H1 (cell line): ENCODE data around the gene CD46. TPM values are rescaled to one million over a fixed set of nuclear protein-coding genes. Genes with fewer than 3 reads are reported as not detected.

Experiments
- ASH2L ChIP-seq: fragments of 200-600, 300-600 bp; sonication (generic); IDR thresholded peaks from one replicate; pipeline ENCODE4 v1.7.1; 2017; ENCODE audit warnings: low read length
- BACH1 ChIP-seq: IDR thresholded peaks from 2 replicates; pipeline ENCODE4 v1.6.1; 2012; ENCODE audit warnings: low read length, improper control_type of control experiment
- BCL11A ChIP-seq, 2 experiments: IDR thresholded peaks; one replicate each; pipeline ENCODE4 v1.6.1; 2011; ENCODE audit warnings: low read depth in 2 of 2, low read length in 2 of 2, mild to moderate bottlenecking in 2 of 2
- CEBPB ChIP-seq: IDR thresholded peaks from 2 replicates; pipeline ENCODE4 v1.6.1; 2012; ENCODE audit warnings: low read depth, low read length
- CREB1 ChIP-seq: IDR thresholded peaks from 2 replicates; pipeline ENCODE4 v1.6.1; 2012; ENCODE audit warnings: inconsistent platforms
- CTCF ChIP-seq, 3 experiments: IDR thresholded peaks; 1 replicate in 2 of 3; 2 replicates in 1 of 3; pipeline versions ENCODE4 v1.5.1 to v1.6.1; 2011; ENCODE audit warnings: low read length in 3 of 3, mild to moderate bottlenecking in 3 of 3, inconsistent platforms in 2 of 3, low read depth in 1 of 3, moderate library complexity in 1 of 3; ENCODE audit not compliant: insufficient read depth in 1 of 3; ENCODE audit errors: control extremely low read depth in 1 of 3
- E2F6 ChIP-seq: IDR thresholded peaks from 2 replicates; pipeline ENCODE4 v1.6.1; 2012; ENCODE audit warnings: inconsistent platforms
- EP300 ChIP-seq, 2 experiments: IDR thresholded peaks; 1 replicate in 1 of 2; 2 replicates in 1 of 2; pipeline ENCODE4 v1.6.1; 2011 to 2012; ENCODE audit warnings: low read depth in 2 of 2, low read length in 2 of 2, mild to moderate bottlenecking in 2 of 2, borderline replicate concordance in 1 of 2, inconsistent platforms in 1 of 2, moderate library complexity in 1 of 2
- EZH2 ChIP-seq: fragments of 200-600 bp; sonication (generic); IDR thresholded peaks from 2 replicates; pipeline ENCODE4 v1.7.1; 2012; ENCODE audit warnings: low read depth, mild to moderate bottlenecking, moderate library complexity, low read length, inconsistent platforms; ENCODE audit not compliant: severe bottlenecking
- FOSL1 ChIP-seq: IDR thresholded peaks from 2 replicates; pipeline ENCODE4 v1.6.1; 2011; ENCODE audit warnings: mild to moderate bottlenecking, low read depth, low read length, moderate library complexity; ENCODE audit not compliant: insufficient read depth
- HDAC6 ChIP-seq: IDR thresholded peaks from one replicate; pipeline ENCODE4 v1.7.1; 2012; ENCODE audit warnings: low read depth, mild to moderate bottlenecking, inconsistent platforms, low read length, moderate library complexity
- JUN ChIP-seq: IDR thresholded peaks from 2 replicates; pipeline ENCODE4 v1.6.1; 2011; ENCODE audit warnings: low read depth, mild to moderate bottlenecking, improper control_type of control experiment, low read length
- POLR2A ChIP-seq, 2 experiments: IDR thresholded peaks; 1 replicate in 1 of 2; 2 replicates in 1 of 2; pipeline ENCODE4 v1.6.1; 2011; ENCODE audit warnings: low read depth in 2 of 2, low read length in 2 of 2, mild to moderate bottlenecking in 2 of 2; ENCODE audit errors: control extremely low read depth in 1 of 2
- SIN3A ChIP-seq, 2 experiments: IDR thresholded peaks in 1 of 2; conservative IDR thresholded peaks in 1 of 2; 2 replicates each; pipeline ENCODE4 v1.6.1; 2011 to 2012; ENCODE audit warnings: low read length in 2 of 2, improper control_type of control experiment in 1 of 2, low read depth in 1 of 2, mild to moderate bottlenecking in 1 of 2
- SIX5 ChIP-seq: IDR thresholded peaks from 2 replicates; pipeline ENCODE4 v1.6.1; 2011; ENCODE audit warnings: mild to moderate bottlenecking, low read depth, low read length
- SP1 ChIP-seq: IDR thresholded peaks from 2 replicates; pipeline ENCODE4 v1.6.1; 2011; ENCODE audit warnings: low read depth, low read length
- SUZ12 ChIP-seq: fragments of 200-600 bp; sonication (generic); IDR thresholded peaks from 2 replicates; pipeline ENCODE4 v1.6.1; 2012; ENCODE audit warnings: mild to moderate bottlenecking, inconsistent platforms, low read length, moderate library complexity, mixed read lengths
- TAF7 ChIP-seq: optimal IDR thresholded peaks from 2 replicates; pipeline ENCODE3; 2011; ENCODE audit warnings: low read depth, mild to moderate bottlenecking, inconsistent platforms, low read length, moderate library complexity, borderline replicate concordance
- TBP ChIP-seq: IDR thresholded peaks from 2 replicates; pipeline ENCODE4 v1.6.1; 2011; ENCODE audit warnings: low read depth, low read length, improper control_type of control experiment
- USF2 ChIP-seq: IDR thresholded peaks from 2 replicates; pipeline ENCODE4 v1.6.1; 2011; ENCODE audit warnings: low read length, improper control_type of control experiment
- ZNF274 ChIP-seq: IDR thresholded peaks from 2 replicates; pipeline ENCODE4 v1.7.0; 2012; ENCODE audit warnings: low read length, borderline replicate concordance; ENCODE audit errors: extremely low read depth
- polyA plus RNA-seq, 7 experiments: library from polyadenylated mRNA; depleted of rRNA in 3 of 7; stranded (reverse) in 5 of 7; unstranded in 2 of 7; fragments of >200 nt in 5 of 7; fragments of 200-250 nt in 2 of 7; gene quantifications; 1 replicate in 5 of 7; 2 replicates in 1 of 7; 4 replicates in 1 of 7; pipeline versions ENCODE4 v1.2.1 to v1.2.3, GENCODE V29; 2011 to 2013; ENCODE audit warnings: missing spikeins in 2 of 7, mixed read lengths in 2 of 7
- total RNA-seq: library from RNA; stranded (reverse); fragmentation: NEBNext Ultra II Directional; extraction: Animal tissue kit (Norgen Biotek cat#: 25700); gene quantifications from 2 replicates; pipeline ENCODE4 v1.2.1, GENCODE V29; 2021

Gene CD46
- total and polyA plus RNA-seq, 2 of the 8 experiments (the other 6 are each of a cell fraction or from before 2014, with no cell fraction given) = 60.9 to 113 TPM

DNA sequence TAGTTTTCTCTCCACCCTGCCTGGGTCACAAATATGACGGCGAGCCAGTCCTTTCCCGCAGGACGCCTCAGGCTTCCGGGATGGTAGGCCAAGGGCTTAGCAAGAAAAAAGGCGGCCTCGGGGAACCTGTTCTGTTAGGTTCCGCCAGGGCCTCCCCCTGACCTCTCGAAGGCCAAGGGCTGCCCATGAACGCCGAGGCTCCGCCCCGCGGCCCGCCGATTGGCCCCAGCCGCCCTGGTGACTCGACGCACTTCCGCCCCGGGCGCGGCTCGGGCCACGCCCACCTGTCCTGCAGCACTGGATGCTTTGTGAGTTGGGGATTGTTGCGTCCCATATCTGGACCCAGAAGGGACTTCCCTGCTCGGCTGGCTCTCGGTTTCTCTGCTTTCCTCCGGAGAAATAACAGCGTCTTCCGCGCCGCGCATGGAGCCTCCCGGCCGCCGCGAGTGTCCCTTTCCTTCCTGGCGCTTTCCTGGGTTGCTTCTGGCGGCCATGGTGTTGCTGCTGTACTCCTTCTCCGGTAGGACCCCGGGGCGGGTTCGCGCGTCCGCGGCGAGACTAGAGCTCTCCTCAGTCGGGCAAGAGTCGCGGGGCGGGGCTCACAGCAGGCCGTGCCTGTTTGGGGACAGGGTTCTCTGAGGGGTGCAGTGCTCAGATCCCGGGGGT, at the start of gene CD46 (continued):
- TF ChIP-seq SIN3A (conservative IDR thresholded peaks at IDR 0.05 in 1 of 2, IDR thresholded peaks at IDR 0.05 in 1 of 2; ENCODE audit: low read depth in 1 of 2, low read length in 2 of 2) (peak in 1 of 2 experiments; percentile 85; a peak in 3 of 4 replicates), POLR2A (IDR thresholded peaks at IDR 0.05; ENCODE audit: control extremely low read depth in 1 of 2, low read depth in 2 of 2, low read length in 2 of 2) (peak; percentile 61 to 68), SIX5 (no peak), BCL11A (IDR thresholded peaks at IDR 0.05; ENCODE audit: low read depth in 2 of 2, low read length in 2 of 2) (no peak), TAF7 (no peak), E2F6 (peak; percentile 80), TBP (0 out of 2 replicates have a peak, but pooled peaks have one; percentile 63), USF2 (peak; percentile 85), FOSL1 (no peak), JUN (no peak), HDAC6 (no peak), ZNF274 (no peak), SUZ12 (no peak), CTCF (IDR thresholded peaks at IDR 0.05; ENCODE audit: control extremely low read depth in 1 of 3, insufficient read depth in 1 of 3, low read depth in 1 of 3, low read length in 3 of 3) (no peak), CEBPB (no peak), ASH2L (peak; percentile 77), EZH2 (no peak), EP300 (IDR thresholded peaks at IDR 0.05; ENCODE audit: borderline replicate concordance in 1 of 2, low read depth in 2 of 2, low read length in 2 of 2) (no peak), SP1 (peak; percentile 63; the same call in 1 of the 2 replicates), BACH1 (no peak), CREB1 (peak; percentile 40; the same call in 1 of the 2 replicates)
